OCI-LY3 (cell line): ENCODE measurements around the gene STK17B.

Source experiments
- H2AFZ ChIP-seq: fragments of 200-600, 300-600 bp; shearing (Covaris generic); 2 replicates; pipeline ENCODE4 v1.6.0; 2014; ENCODE audit warnings: antibody characterized with exemption, low read depth, low read length
- H3K27ac ChIP-seq: fragments of 200-600, 300-600 bp; sonication (generic); 2 replicates; pipeline ENCODE4 v1.5.1; 2014; ENCODE audit warnings: mild to moderate bottlenecking, low read length, moderate library complexity, mixed read lengths
- H3K27me3 ChIP-seq: fragments of 200-600, 300-600 bp; sonication (generic); 2 replicates; pipeline ENCODE4 v1.6.1; 2014; ENCODE audit warnings: low read depth, low read length, mixed read lengths
- H3K36me3 ChIP-seq: fragments of 200-600, 300-600 bp; sonication (generic); replicated peaks from 2 replicates; pipeline ENCODE3; 2014; ENCODE audit warnings: low read depth, low read length, mixed read lengths
- H3K4me1 ChIP-seq: fragments of 300-600, 200-600 bp; sonication (generic); 2 replicates; pipeline ENCODE4 v1.6.1; 2014; ENCODE audit warnings: low read length, mixed read lengths
- H3K4me2 ChIP-seq: fragments of 200-600, 300-600 bp; sonication (generic); 2 replicates; pipeline ENCODE4 v1.6.1; 2014; ENCODE audit warnings: low read length, mixed read lengths
- H3K4me3 ChIP-seq: fragments of 300-600, 200-600 bp; sonication (generic); 2 replicates; pipeline ENCODE4 v1.5.1; 2014; ENCODE audit warnings: antibody characterized with exemption, mild to moderate bottlenecking, low read length, moderate library complexity
- H3K79me2 ChIP-seq: fragments of 300-600, 200-600 bp; shearing (Covaris generic); 2 replicates; pipeline ENCODE4 v1.6.1; 2014; ENCODE audit warnings: mild to moderate bottlenecking, low read length, mixed read lengths
- H3K9ac ChIP-seq: fragments of 300-600, 200-600 bp; shearing (Covaris generic); 2 replicates; pipeline ENCODE4 v1.6.0; 2014; ENCODE audit warnings: mild to moderate bottlenecking, low read length, moderate library complexity
- H3K9me3 ChIP-seq: fragments of 200-600, 300-600 bp; shearing (Covaris generic); 2 replicates; pipeline ENCODE4 v1.6.1; 2014; ENCODE audit warnings: low read length, mixed read lengths; ENCODE audit not compliant: insufficient read depth
- H4K20me1 ChIP-seq: fragments of 200-600, 300-600 bp; sonication (generic); 2 replicates; pipeline ENCODE4 v1.6.1; 2016; ENCODE audit warnings: low read length, mixed read lengths; ENCODE audit not compliant: insufficient read depth
- CTCF ChIP-seq: fragments of 200-600, 300-600 bp; sonication (generic); IDR thresholded peaks from 2 replicates; pipeline ENCODE4 v1.5.1; 2014; ENCODE audit warnings: antibody characterized with exemption, low read length, low read depth
- EZH2phosphoT487 ChIP-seq: fragments of 200-600 bp; shearing (Covaris generic); IDR thresholded peaks from 2 replicates; pipeline ENCODE4 v1.6.1; 2018; ENCODE audit warnings: antibody characterized with exemption, mixed run types, low read depth

STK17B gene

GRCh38 chr2:196184921-196185320 is 13.5 kb upstream of the STK17B start:
- TF ChIP-seq CTCF (no peak), EZH2phosphoT487 (no peak)
- Histone ChIP-seq H3K36me3 (no peaks in the 10 kb centered on the region), H3K9ac (no peak overlapping the region), H3K4me2 (no peak overlapping the region), H3K9me3 (no peaks in the 10 kb centered on the region), H3K4me1 (peaks cover 31% of the 10 kb centered on the region), H2AFZ (no peak overlapping the region), H3K27me3 (no peaks in the 10 kb centered on the region), H3K27ac (no peak overlapping the region), H3K79me2 (no peaks in the 10 kb centered on the region), H3K4me3 (no peak overlapping the region), H4K20me1 (no peaks in the 10 kb centered on the region)

- Histone ChIP-seq H3K4me1 (peaks cover 36% of the 10 kb centered on the region), H2AFZ (peak overlapping the region; percentile 50; the same call in 1 of the 2 replicates), H3K36me3 (no peaks in the 10 kb centered on the region), H3K27me3 (no peaks in the 10 kb centered on the region), H4K20me1 (no peaks in the 10 kb centered on the region), H3K9ac (peak overlapping the region; percentile 43; the same call in 1 of the 2 replicates), H3K4me3 (no peak overlapping the region), H3K9me3 (no peaks in the 10 kb centered on the region), H3K27ac (peak overlapping the region; percentile 73), H3K4me2 (peak overlapping the region; percentile 61), H3K79me2 (no peaks in the 10 kb centered on the region)
- TF ChIP-seq CTCF, result no peak
- TF ChIP-seq EZH2phosphoT487, result no peak
Measured at GRCh38 chr2:196183528-196184231, 12.3 kb upstream of the STK17B start.

GRCh38 chr2:196183172-196183473 is 11.7 kb upstream of the STK17B start:
- Histone ChIP-seq H3K36me3 (no peaks in the 10 kb centered on the region), H3K79me2 (no peaks in the 10 kb centered on the region), H3K9me3 (no peaks in the 10 kb centered on the region), H3K9ac (peak overlapping the region; percentile 43; the same call in 1 of the 2 replicates), H4K20me1 (no peaks in the 10 kb centered on the region), H3K4me1 (peaks cover 42% of the 10 kb centered on the region), H3K4me3 (peak overlapping the region; percentile 18), H3K4me2 (peak overlapping the region; percentile 61), H3K27me3 (no peaks in the 10 kb centered on the region), H3K27ac (peak overlapping the region; percentile 73), H2AFZ (peak overlapping the region; percentile 50; the same call in 1 of the 2 replicates)
- TF ChIP-seq CTCF, result no peak
- no peak for TF ChIP-seq EZH2phosphoT487

GRCh38 chr2:196182439-196183171 is 11.2 kb upstream of the STK17B start:
- H3K4me2 ChIP-seq, result peak overlapping the region; percentile 61
- H3K4me1 ChIP-seq, result peaks cover 47% of the 10 kb centered on the region
- peak overlapping the region; percentile 43; the same call in 1 of the 2 replicates for H3K9ac ChIP-seq
- TF ChIP-seq CTCF (no peak), EZH2phosphoT487 (no peak)
- H3K27me3 ChIP-seq, result no peaks in the 10 kb centered on the region
- no peaks in the 10 kb centered on the region for H3K9me3 ChIP-seq
- no peaks in the 10 kb centered on the region for H3K79me2 ChIP-seq
- H3K4me3 ChIP-seq, result peak overlapping the region; percentile 50
- peak overlapping the region; percentile 73 for H3K27ac ChIP-seq
- H3K36me3 ChIP-seq, result no peaks in the 10 kb centered on the region
- H4K20me1 ChIP-seq, result no peaks in the 10 kb centered on the region
- H2AFZ ChIP-seq, result peak overlapping the region; percentile 93
